GM12878 (cell line): Measurements from ENCODE around the gene REV1.

Experiments
- BRCA1 ChIP-seq: IDR thresholded peaks from 2 replicates; pipeline ENCODE4 v1.6.1; 2011; ENCODE audit warnings: low read depth, low read length, improper control_type of control experiment
- CHD2 ChIP-seq: IDR thresholded peaks from 2 replicates; pipeline ENCODE4 v1.6.1; 2011; ENCODE audit warnings: low read depth, low read length, improper control_type of control experiment, borderline replicate concordance
- EP300 ChIP-seq, 2 experiments: fragments of 150-350 bp in 1 of 2; IDR thresholded peaks; 2 replicates each; pipeline ENCODE4 v1.6.1; 2011 to 2012; ENCODE audit warnings: low read depth in 2 of 2, low read length in 2 of 2, borderline replicate concordance in 1 of 2, improper control_type of control experiment in 1 of 2, inconsistent platforms in 1 of 2; ENCODE audit not compliant: control insufficient read depth in 1 of 2
- EZH2 ChIP-seq: IDR thresholded peaks from 2 replicates; pipeline ENCODE4 v1.6.1; 2012; ENCODE audit warnings: low read depth, mild to moderate bottlenecking, control low read depth, inconsistent platforms, low read length, borderline replicate concordance; ENCODE audit not compliant: control insufficient read depth
- NBN ChIP-seq: fragments of 450-650 bp; IDR thresholded peaks from 2 replicates; pipeline ENCODE4 v1.6.1; 2016
- NFYB ChIP-seq: IDR thresholded peaks from 2 replicates; pipeline ENCODE4 v1.6.1; 2011; ENCODE audit warnings: low read depth, mild to moderate bottlenecking, low read length, improper control_type of control experiment, moderate library complexity; ENCODE audit not compliant: insufficient read depth
- POLR2A ChIP-seq: IDR thresholded peaks from 2 replicates; pipeline ENCODE4 v1.6.1; 2011; ENCODE audit warnings: low read depth, mild to moderate bottlenecking, low read length
- RCOR1 ChIP-seq: conservative IDR thresholded peaks from 2 replicates; pipeline ENCODE4 v1.6.1; 2012; ENCODE audit warnings: low read depth, low read length, improper control_type of control experiment
- ZNF274 ChIP-seq: IDR thresholded peaks from one replicate; pipeline ENCODE4 v1.8.0; 2011; ENCODE audit not compliant: insufficient read length, insufficient read depth
- ZZZ3 ChIP-seq: IDR thresholded peaks from 2 replicates; pipeline ENCODE4 v1.6.1; 2011; ENCODE audit warnings: low read depth; ENCODE audit not compliant: control insufficient read depth, insufficient read length
- TF ChIP-seq, protein P1 (sequence below): IDR thresholded peaks from 2 replicates; pipeline ENCODE4 v1.6.1; 2012; ENCODE audit warnings: improper control_type of control experiment, low read depth, low read length; ENCODE audit not compliant: insufficient replicate concordance
- TF ChIP-seq, protein P2 (sequence below), 3 experiments: IDR thresholded peaks in 2 of 3; conservative IDR thresholded peaks in 1 of 3; 2 replicates each; pipeline ENCODE4 v1.5.1; 2011; ENCODE audit warnings: low read depth in 3 of 3, low read length in 3 of 3, mild to moderate bottlenecking in 3 of 3, control low read depth in 2 of 3, moderate library complexity in 2 of 3, inconsistent platforms in 1 of 3, mixed read lengths in 1 of 3; ENCODE audit not compliant: control insufficient read depth in 2 of 3, insufficient read depth in 1 of 3; ENCODE audit errors: extremely low read depth in 1 of 3
- TF ChIP-seq, protein P3 (sequence below): fragments of 450-650 bp; IDR thresholded peaks from 2 replicates; pipeline ENCODE4 v1.6.1; 2017; ENCODE audit warnings: mild to moderate bottlenecking
- TF ChIP-seq, protein P4 (sequence below): fragments of 450-650 bp; formaldehyde crosslinking; IDR thresholded peaks from 2 replicates; pipeline ENCODE4 v1.4.0; 2020; ENCODE audit warnings: mild to moderate bottlenecking, moderate library complexity

- TF ChIP-seq, protein P1, sequence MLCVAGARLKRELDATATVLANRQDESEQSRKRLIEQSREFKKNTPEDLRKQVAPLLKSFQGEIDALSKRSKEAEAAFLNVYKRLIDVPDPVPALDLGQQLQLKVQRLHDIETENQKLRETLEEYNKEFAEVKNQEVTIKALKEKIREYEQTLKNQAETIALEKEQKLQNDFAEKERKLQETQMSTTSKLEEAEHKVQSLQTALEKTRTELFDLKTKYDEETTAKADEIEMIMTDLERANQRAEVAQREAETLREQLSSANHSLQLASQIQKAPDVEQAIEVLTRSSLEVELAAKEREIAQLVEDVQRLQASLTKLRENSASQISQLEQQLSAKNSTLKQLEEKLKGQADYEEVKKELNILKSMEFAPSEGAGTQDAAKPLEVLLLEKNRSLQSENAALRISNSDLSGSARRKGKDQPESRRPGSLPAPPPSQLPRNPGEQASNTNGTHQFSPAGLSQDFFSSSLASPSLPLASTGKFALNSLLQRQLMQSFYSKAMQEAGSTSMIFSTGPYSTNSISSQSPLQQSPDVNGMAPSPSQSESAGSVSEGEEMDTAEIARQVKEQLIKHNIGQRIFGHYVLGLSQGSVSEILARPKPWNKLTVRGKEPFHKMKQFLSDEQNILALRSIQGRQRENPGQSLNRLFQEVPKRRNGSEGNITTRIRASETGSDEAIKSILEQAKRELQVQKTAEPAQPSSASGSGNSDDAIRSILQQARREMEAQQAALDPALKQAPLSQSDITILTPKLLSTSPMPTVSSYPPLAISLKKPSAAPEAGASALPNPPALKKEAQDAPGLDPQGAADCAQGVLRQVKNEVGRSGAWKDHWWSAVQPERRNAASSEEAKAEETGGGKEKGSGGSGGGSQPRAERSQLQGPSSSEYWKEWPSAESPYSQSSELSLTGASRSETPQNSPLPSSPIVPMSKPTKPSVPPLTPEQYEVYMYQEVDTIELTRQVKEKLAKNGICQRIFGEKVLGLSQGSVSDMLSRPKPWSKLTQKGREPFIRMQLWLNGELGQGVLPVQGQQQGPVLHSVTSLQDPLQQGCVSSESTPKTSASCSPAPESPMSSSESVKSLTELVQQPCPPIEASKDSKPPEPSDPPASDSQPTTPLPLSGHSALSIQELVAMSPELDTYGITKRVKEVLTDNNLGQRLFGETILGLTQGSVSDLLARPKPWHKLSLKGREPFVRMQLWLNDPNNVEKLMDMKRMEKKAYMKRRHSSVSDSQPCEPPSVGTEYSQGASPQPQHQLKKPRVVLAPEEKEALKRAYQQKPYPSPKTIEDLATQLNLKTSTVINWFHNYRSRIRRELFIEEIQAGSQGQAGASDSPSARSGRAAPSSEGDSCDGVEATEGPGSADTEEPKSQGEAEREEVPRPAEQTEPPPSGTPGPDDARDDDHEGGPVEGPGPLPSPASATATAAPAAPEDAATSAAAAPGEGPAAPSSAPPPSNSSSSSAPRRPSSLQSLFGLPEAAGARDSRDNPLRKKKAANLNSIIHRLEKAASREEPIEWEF = no peak
- TF ChIP-seq, protein P2, sequence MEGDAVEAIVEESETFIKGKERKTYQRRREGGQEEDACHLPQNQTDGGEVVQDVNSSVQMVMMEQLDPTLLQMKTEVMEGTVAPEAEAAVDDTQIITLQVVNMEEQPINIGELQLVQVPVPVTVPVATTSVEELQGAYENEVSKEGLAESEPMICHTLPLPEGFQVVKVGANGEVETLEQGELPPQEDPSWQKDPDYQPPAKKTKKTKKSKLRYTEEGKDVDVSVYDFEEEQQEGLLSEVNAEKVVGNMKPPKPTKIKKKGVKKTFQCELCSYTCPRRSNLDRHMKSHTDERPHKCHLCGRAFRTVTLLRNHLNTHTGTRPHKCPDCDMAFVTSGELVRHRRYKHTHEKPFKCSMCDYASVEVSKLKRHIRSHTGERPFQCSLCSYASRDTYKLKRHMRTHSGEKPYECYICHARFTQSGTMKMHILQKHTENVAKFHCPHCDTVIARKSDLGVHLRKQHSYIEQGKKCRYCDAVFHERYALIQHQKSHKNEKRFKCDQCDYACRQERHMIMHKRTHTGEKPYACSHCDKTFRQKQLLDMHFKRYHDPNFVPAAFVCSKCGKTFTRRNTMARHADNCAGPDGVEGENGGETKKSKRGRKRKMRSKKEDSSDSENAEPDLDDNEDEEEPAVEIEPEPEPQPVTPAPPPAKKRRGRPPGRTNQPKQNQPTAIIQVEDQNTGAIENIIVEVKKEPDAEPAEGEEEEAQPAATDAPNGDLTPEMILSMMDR (IDR thresholded peaks at IDR 0.05 in 2 of 3, conservative IDR thresholded peaks at IDR 0.05 in 1 of 3; ENCODE audit: control insufficient read depth in 2 of 3, extremely low read depth in 1 of 3, insufficient read depth in 1 of 3, low read depth in 3 of 3, low read length in 3 of 3) = no peak
- TF ChIP-seq NBN (no peak), ZNF274 (no peak), EZH2 (no peak), ZZZ3 (no peak), RCOR1 (no peak), NFYB (no peak), CHD2 (no peak), POLR2A (no peak), EP300 (IDR thresholded peaks at IDR 0.05; ENCODE audit: borderline replicate concordance in 1 of 2, control insufficient read depth in 1 of 2, low read depth in 2 of 2, low read length in 2 of 2) (no peak), BRCA1 (no peak)
- TF ChIP-seq, protein P3, sequence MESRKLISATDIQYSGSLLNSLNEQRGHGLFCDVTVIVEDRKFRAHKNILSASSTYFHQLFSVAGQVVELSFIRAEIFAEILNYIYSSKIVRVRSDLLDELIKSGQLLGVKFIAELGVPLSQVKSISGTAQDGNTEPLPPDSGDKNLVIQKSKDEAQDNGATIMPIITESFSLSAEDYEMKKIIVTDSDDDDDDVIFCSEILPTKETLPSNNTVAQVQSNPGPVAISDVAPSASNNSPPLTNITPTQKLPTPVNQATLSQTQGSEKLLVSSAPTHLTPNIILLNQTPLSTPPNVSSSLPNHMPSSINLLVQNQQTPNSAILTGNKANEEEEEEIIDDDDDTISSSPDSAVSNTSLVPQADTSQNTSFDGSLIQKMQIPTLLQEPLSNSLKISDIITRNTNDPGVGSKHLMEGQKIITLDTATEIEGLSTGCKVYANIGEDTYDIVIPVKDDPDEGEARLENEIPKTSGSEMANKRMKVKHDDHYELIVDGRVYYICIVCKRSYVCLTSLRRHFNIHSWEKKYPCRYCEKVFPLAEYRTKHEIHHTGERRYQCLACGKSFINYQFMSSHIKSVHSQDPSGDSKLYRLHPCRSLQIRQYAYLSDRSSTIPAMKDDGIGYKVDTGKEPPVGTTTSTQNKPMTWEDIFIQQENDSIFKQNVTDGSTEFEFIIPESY = no peak
- TF ChIP-seq, protein P4, sequence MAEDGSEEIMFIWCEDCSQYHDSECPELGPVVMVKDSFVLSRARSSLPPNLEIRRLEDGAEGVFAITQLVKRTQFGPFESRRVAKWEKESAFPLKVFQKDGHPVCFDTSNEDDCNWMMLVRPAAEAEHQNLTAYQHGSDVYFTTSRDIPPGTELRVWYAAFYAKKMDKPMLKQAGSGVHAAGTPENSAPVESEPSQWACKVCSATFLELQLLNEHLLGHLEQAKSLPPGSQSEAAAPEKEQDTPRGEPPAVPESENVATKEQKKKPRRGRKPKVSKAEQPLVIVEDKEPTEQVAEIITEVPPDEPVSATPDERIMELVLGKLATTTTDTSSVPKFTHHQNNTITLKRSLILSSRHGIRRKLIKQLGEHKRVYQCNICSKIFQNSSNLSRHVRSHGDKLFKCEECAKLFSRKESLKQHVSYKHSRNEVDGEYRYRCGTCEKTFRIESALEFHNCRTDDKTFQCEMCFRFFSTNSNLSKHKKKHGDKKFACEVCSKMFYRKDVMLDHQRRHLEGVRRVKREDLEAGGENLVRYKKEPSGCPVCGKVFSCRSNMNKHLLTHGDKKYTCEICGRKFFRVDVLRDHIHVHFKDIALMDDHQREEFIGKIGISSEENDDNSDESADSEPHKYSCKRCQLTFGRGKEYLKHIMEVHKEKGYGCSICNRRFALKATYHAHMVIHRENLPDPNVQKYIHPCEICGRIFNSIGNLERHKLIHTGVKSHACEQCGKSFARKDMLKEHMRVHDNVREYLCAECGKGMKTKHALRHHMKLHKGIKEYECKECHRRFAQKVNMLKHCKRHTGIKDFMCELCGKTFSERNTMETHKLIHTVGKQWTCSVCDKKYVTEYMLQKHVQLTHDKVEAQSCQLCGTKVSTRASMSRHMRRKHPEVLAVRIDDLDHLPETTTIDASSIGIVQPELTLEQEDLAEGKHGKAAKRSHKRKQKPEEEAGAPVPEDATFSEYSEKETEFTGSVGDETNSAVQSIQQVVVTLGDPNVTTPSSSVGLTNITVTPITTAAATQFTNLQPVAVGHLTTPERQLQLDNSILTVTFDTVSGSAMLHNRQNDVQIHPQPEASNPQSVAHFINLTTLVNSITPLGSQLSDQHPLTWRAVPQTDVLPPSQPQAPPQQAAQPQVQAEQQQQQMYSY (CRISPR knock-in tag) = no peak
These were observed 20.4 kb downstream of the REV1 start for GRCh38 chr2:99469394-99469793.
